GM23338 (cell line): Measurements from ENCODE around the gene PKP3. TPM values are rescaled to one million over a fixed set of nuclear protein-coding genes. Genes with fewer than 3 reads are reported as not detected.

Source experiments
- ATAC-seq: fragments of 200-7000 bp; cut with Tn5 transposase; 3 replicates; pipeline ENCODE4 v1.9.1; 2020
- DNase-seq: peaks from one replicate; pipeline ENCODE4 v3.0.0-alpha.2; 2015; ENCODE audit warnings: low spot score
- H2AFZ ChIP-seq: fragments of 200-600 bp; sonication (generic); 2 replicates; pipeline ENCODE4 v1.8.0; 2016; ENCODE audit warnings: antibody characterized with exemption, mild to moderate bottlenecking, moderate library complexity
- H3F3A ChIP-seq: fragments of 200-600 bp; sonication (generic); replicated peaks from 2 replicates; pipeline ENCODE4 v1.8.0; 2017; ENCODE audit warnings: antibody characterized with exemption, mixed run types, low read depth
- H3K27ac ChIP-seq: fragments of 200-600 bp; sonication (generic); 2 replicates; pipeline ENCODE4 v1.6.1; 2016; ENCODE audit warnings: low read depth
- H3K27me3 ChIP-seq: fragments of 200-600 bp; sonication (generic); 2 replicates; pipeline ENCODE4 v1.8.0; 2016; ENCODE audit warnings: mild to moderate bottlenecking, mixed run types, moderate library complexity; ENCODE audit not compliant: insufficient read depth
- H3K36me3 ChIP-seq: fragments of 200-600 bp; sonication (generic); 2 replicates; pipeline ENCODE4 v1.8.0; 2016; ENCODE audit warnings: mild to moderate bottlenecking; ENCODE audit not compliant: insufficient read depth
- H3K4me1 ChIP-seq: fragments of 200-600 bp; sonication (generic); 2 replicates; pipeline ENCODE4 v1.8.0; 2016; ENCODE audit warnings: mild to moderate bottlenecking, moderate library complexity; ENCODE audit not compliant: insufficient read depth
- H3K4me2 ChIP-seq: fragments of 200-600 bp; sonication (generic); 2 replicates; pipeline ENCODE4 v1.7.1; 2017; ENCODE audit warnings: mixed run types
- H3K4me3 ChIP-seq: fragments of 200-600 bp; sonication (generic); 2 replicates; pipeline ENCODE4 v1.6.1; 2016; ENCODE audit warnings: mixed run types
- H3K79me2 ChIP-seq: fragments of 200-600 bp; sonication (generic); replicated peaks from 2 replicates; pipeline ENCODE4 v1.8.0; 2017; ENCODE audit warnings: mild to moderate bottlenecking; ENCODE audit not compliant: insufficient read depth
- H3K9me2 ChIP-seq: fragments of 200-600 bp; sonication (generic); 2 replicates; pipeline ENCODE4 v1.8.0; 2017; ENCODE audit not compliant: insufficient read depth
- H4K20me1 ChIP-seq: fragments of 200-600 bp; sonication (generic); replicated peaks from 2 replicates; pipeline ENCODE4 v1.8.0; 2017; ENCODE audit warnings: mild to moderate bottlenecking; ENCODE audit not compliant: insufficient read depth
- H3K27ac Mint-ChIP-seq: 2 replicates; pipeline ENCODE4 v1.8.0; 2020; ENCODE audit warnings: inconsistent platforms, mild to moderate bottlenecking, moderate library complexity, mixed read lengths
- H3K27me3 Mint-ChIP-seq: 3 replicates; pipeline ENCODE4 v1.8.0; 2022; ENCODE audit warnings: low read depth, mild to moderate bottlenecking, moderate library complexity, mixed read lengths, inconsistent platforms; ENCODE audit not compliant: insufficient read depth, poor library complexity
- H3K36me3 Mint-ChIP-seq: 3 replicates; pipeline ENCODE4 v1.8.0; 2021; ENCODE audit warnings: low read depth, mild to moderate bottlenecking, inconsistent platforms, moderate library complexity, mixed read lengths
- H3K4me1 Mint-ChIP-seq: 3 replicates; pipeline ENCODE4 v1.8.0; 2020; ENCODE audit warnings: mild to moderate bottlenecking, inconsistent platforms, mixed read lengths
- H3K4me3 Mint-ChIP-seq: 3 replicates; pipeline ENCODE4 v1.8.0; 2021; ENCODE audit warnings: moderate library complexity, mild to moderate bottlenecking, inconsistent platforms, mixed read lengths
- H3K9me3 Mint-ChIP-seq: 3 replicates; pipeline ENCODE4 v1.8.0; 2020; ENCODE audit warnings: moderate library complexity, mild to moderate bottlenecking, inconsistent platforms, mixed read lengths
- CREB1 ChIP-seq: fragments of 250-450 bp; sonication (Bioruptor Pico); IDR thresholded peaks from 2 replicates; pipeline ENCODE4 v1.5.0; 2020; ENCODE audit warnings: low read depth, mild to moderate bottlenecking, moderate library complexity
- EZH2 ChIP-seq: fragments of 200-600 bp; sonication (generic); IDR thresholded peaks from one replicate; pipeline ENCODE4 v1.8.0; 2017; ENCODE audit warnings: antibody characterized with exemption, mild to moderate bottlenecking, low read depth; ENCODE audit not compliant: unreplicated experiment
- EZH2phosphoT487 ChIP-seq: fragments of 200-600 bp; sonication (generic); IDR thresholded peaks from one replicate; pipeline ENCODE4 v1.8.1; 2018; ENCODE audit warnings: antibody characterized with exemption; ENCODE audit not compliant: unreplicated experiment
- JUNB ChIP-seq: IDR thresholded peaks from one replicate; pipeline ENCODE4 v1.6.1; 2016; ENCODE audit warnings: antibody characterized with exemption; ENCODE audit not compliant: unreplicated experiment
- NANOG ChIP-seq: IDR thresholded peaks from 2 replicates; pipeline ENCODE4 v1.6.1; 2016; ENCODE audit warnings: antibody characterized with exemption, borderline replicate concordance
- POLR2AphosphoS5 ChIP-seq: IDR thresholded peaks from 2 replicates; pipeline ENCODE4 v1.6.1; 2016; ENCODE audit warnings: antibody characterized with exemption, low read depth
- STAT1 ChIP-seq: IDR thresholded peaks from one replicate; pipeline ENCODE4 v1.6.1; 2016; ENCODE audit warnings: antibody characterized with exemption; ENCODE audit not compliant: unreplicated experiment
- ZNF114 ChIP-seq: fragments of 250-450 bp; sonication (Bioruptor Pico); IDR thresholded peaks from 2 replicates; pipeline ENCODE4 v1.5.0; 2020; ENCODE audit warnings: mild to moderate bottlenecking, moderate library complexity
- ZNF331 ChIP-seq: fragments of 250-450 bp; sonication (Bioruptor Pico); IDR thresholded peaks from 2 replicates; pipeline ENCODE4 v1.5.0; 2020; ENCODE audit warnings: low read depth, mild to moderate bottlenecking, moderate library complexity
- polyA plus RNA-seq: library from polyadenylated mRNA; unstranded; fragments of >200 nt; fragmentation: Nextera tagmentation; extraction: Ambion mirVana; gene quantifications from 2 replicates; pipeline ENCODE4 v1.2.1, GENCODE V29; 2016
- total RNA-seq: library from RNA; depleted of rRNA; stranded (reverse); fragments of >200 nt; shearing (Covaris generic); gene quantifications from 2 replicates; pipeline ENCODE4 v1.2.3, GENCODE V29; 2014
- TF ChIP-seq, protein P1 (sequence below): IDR thresholded peaks from one replicate; pipeline ENCODE4 v1.6.1; 2018; ENCODE audit warnings: antibody characterized with exemption; ENCODE audit not compliant: unreplicated experiment
- TF ChIP-seq, protein P2 (sequence below), 2 experiments: fragments of 200-600 bp in 1 of 2; sonication (generic) in 1 of 2; conservative IDR thresholded peaks; 2 replicates each; pipeline versions ENCODE4 v1.5.1 to v1.6.1; 2016 to 2017; ENCODE audit warnings: antibody characterized with exemption in 2 of 2, low read depth in 2 of 2, mild to moderate bottlenecking in 2 of 2, moderate library complexity in 1 of 2
- TF ChIP-seq, protein P3 (sequence below): fragments of 250-450 bp; sonication (Bioruptor Pico); IDR thresholded peaks from 2 replicates; pipeline ENCODE4 v1.5.0; 2020; ENCODE audit warnings: mild to moderate bottlenecking, moderate library complexity
- TF ChIP-seq, protein P4 (sequence below): IDR thresholded peaks from 2 replicates; pipeline ENCODE4 v1.6.1; 2016; ENCODE audit warnings: antibody characterized with exemption

Gene PKP3
- total and polyA plus RNA-seq, 2 experiments from 2014 or later, result 7.2 to 23.0 TPM

DNA sequence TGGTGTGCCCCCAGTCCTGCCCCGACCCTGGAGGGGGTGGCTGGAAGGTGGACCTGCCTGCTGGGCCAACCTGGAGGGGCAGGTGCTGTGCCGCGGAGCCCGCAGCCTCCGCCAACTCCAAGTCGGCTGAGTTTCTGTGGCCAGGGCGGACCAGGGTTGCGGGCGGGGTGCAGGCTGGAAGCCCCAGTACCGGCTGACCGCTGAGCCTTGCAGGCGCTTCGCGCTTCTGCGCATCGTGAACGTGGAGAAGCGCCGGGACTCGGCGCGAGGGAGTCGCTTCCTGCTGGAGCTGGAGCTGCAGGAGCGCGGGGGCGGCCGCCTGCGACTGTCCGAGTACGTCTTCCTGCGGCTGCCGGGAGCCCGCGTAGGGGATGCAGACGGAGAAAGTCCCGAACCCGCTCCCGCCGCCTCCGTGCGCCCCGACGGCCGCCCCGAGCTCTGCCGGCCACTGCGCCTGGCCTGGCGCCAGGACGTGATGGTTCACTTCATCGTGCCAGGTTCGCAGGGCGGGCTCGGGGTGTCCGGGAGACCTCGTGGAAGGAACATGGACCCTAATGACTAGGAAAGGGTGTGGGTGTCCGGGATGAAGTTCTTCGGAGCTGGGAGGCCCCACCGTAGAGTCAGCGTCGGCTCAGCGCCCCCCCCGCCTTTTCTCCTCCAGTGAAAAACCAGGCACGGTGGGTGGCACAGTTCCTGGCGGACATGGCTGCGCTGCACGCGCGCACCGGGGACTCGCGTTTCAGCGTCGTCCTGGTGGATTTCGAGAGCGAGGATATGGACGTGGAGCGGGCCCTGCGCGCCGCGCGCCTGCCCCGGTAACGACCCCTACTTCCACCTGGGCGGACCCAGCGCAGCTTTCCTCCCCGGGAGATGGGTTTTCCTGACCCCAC is 14.6 kb upstream of the PKP3 start:
- ATAC-seq (peak; percentile 6; the same call in 2 of the 3 replicates), DNase-seq (no peak)
- Histone ChIP-seq H3K36me3 (no peaks in the 10 kb centered on the region), H3K79me2 (no peaks in the 10 kb centered on the region), H3K4me2 (no peak overlapping the region), H3K4me1 (no peaks in the 10 kb centered on the region), H2AFZ (no peak overlapping the region), H3K27ac (no peak overlapping the region), H3K27me3 (no peaks in the 10 kb centered on the region), H4K20me1 (no peaks in the 10 kb centered on the region), H3K4me3 (no peak overlapping the region), H3F3A (no peaks in the 10 kb centered on the region; the same call in 1 of the 2 replicates), H3K9me2 (no peaks in the 10 kb centered on the region)
- H3K36me3 Mint-ChIP-seq, result peaks cover 39% of the 10 kb centered on the region
- H3K9me3 Mint-ChIP-seq, result peaks cover 7% of the 10 kb centered on the region; the same call in 2 of the 3 replicates
- H3K4me3 Mint-ChIP-seq, result no peak overlapping the region
- H3K4me1 Mint-ChIP-seq, result no peaks in the 10 kb centered on the region; the same call in 2 of the 3 replicates
- TF ChIP-seq POLR2AphosphoS5 (no peak), ZNF114 (CRISPR knock-in tag) (no peak), STAT1 (no peak), JUNB (no peak), EZH2 (no peak), ZNF331 (CRISPR knock-in tag) (no peak), NANOG (no peak), CREB1 (CRISPR knock-in tag) (no peak), EZH2phosphoT487 (no peak)
- TF ChIP-seq, protein P1, sequence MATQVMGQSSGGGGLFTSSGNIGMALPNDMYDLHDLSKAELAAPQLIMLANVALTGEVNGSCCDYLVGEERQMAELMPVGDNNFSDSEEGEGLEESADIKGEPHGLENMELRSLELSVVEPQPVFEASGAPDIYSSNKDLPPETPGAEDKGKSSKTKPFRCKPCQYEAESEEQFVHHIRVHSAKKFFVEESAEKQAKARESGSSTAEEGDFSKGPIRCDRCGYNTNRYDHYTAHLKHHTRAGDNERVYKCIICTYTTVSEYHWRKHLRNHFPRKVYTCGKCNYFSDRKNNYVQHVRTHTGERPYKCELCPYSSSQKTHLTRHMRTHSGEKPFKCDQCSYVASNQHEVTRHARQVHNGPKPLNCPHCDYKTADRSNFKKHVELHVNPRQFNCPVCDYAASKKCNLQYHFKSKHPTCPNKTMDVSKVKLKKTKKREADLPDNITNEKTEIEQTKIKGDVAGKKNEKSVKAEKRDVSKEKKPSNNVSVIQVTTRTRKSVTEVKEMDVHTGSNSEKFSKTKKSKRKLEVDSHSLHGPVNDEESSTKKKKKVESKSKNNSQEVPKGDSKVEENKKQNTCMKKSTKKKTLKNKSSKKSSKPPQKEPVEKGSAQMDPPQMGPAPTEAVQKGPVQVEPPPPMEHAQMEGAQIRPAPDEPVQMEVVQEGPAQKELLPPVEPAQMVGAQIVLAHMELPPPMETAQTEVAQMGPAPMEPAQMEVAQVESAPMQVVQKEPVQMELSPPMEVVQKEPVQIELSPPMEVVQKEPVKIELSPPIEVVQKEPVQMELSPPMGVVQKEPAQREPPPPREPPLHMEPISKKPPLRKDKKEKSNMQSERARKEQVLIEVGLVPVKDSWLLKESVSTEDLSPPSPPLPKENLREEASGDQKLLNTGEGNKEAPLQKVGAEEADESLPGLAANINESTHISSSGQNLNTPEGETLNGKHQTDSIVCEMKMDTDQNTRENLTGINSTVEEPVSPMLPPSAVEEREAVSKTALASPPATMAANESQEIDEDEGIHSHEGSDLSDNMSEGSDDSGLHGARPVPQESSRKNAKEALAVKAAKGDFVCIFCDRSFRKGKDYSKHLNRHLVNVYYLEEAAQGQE, result no peak
- TF ChIP-seq, protein P2, sequence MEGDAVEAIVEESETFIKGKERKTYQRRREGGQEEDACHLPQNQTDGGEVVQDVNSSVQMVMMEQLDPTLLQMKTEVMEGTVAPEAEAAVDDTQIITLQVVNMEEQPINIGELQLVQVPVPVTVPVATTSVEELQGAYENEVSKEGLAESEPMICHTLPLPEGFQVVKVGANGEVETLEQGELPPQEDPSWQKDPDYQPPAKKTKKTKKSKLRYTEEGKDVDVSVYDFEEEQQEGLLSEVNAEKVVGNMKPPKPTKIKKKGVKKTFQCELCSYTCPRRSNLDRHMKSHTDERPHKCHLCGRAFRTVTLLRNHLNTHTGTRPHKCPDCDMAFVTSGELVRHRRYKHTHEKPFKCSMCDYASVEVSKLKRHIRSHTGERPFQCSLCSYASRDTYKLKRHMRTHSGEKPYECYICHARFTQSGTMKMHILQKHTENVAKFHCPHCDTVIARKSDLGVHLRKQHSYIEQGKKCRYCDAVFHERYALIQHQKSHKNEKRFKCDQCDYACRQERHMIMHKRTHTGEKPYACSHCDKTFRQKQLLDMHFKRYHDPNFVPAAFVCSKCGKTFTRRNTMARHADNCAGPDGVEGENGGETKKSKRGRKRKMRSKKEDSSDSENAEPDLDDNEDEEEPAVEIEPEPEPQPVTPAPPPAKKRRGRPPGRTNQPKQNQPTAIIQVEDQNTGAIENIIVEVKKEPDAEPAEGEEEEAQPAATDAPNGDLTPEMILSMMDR (conservative IDR thresholded peaks at IDR 0.05; ENCODE audit: low read depth in 2 of 2), result no peak
- TF ChIP-seq, protein P3, sequence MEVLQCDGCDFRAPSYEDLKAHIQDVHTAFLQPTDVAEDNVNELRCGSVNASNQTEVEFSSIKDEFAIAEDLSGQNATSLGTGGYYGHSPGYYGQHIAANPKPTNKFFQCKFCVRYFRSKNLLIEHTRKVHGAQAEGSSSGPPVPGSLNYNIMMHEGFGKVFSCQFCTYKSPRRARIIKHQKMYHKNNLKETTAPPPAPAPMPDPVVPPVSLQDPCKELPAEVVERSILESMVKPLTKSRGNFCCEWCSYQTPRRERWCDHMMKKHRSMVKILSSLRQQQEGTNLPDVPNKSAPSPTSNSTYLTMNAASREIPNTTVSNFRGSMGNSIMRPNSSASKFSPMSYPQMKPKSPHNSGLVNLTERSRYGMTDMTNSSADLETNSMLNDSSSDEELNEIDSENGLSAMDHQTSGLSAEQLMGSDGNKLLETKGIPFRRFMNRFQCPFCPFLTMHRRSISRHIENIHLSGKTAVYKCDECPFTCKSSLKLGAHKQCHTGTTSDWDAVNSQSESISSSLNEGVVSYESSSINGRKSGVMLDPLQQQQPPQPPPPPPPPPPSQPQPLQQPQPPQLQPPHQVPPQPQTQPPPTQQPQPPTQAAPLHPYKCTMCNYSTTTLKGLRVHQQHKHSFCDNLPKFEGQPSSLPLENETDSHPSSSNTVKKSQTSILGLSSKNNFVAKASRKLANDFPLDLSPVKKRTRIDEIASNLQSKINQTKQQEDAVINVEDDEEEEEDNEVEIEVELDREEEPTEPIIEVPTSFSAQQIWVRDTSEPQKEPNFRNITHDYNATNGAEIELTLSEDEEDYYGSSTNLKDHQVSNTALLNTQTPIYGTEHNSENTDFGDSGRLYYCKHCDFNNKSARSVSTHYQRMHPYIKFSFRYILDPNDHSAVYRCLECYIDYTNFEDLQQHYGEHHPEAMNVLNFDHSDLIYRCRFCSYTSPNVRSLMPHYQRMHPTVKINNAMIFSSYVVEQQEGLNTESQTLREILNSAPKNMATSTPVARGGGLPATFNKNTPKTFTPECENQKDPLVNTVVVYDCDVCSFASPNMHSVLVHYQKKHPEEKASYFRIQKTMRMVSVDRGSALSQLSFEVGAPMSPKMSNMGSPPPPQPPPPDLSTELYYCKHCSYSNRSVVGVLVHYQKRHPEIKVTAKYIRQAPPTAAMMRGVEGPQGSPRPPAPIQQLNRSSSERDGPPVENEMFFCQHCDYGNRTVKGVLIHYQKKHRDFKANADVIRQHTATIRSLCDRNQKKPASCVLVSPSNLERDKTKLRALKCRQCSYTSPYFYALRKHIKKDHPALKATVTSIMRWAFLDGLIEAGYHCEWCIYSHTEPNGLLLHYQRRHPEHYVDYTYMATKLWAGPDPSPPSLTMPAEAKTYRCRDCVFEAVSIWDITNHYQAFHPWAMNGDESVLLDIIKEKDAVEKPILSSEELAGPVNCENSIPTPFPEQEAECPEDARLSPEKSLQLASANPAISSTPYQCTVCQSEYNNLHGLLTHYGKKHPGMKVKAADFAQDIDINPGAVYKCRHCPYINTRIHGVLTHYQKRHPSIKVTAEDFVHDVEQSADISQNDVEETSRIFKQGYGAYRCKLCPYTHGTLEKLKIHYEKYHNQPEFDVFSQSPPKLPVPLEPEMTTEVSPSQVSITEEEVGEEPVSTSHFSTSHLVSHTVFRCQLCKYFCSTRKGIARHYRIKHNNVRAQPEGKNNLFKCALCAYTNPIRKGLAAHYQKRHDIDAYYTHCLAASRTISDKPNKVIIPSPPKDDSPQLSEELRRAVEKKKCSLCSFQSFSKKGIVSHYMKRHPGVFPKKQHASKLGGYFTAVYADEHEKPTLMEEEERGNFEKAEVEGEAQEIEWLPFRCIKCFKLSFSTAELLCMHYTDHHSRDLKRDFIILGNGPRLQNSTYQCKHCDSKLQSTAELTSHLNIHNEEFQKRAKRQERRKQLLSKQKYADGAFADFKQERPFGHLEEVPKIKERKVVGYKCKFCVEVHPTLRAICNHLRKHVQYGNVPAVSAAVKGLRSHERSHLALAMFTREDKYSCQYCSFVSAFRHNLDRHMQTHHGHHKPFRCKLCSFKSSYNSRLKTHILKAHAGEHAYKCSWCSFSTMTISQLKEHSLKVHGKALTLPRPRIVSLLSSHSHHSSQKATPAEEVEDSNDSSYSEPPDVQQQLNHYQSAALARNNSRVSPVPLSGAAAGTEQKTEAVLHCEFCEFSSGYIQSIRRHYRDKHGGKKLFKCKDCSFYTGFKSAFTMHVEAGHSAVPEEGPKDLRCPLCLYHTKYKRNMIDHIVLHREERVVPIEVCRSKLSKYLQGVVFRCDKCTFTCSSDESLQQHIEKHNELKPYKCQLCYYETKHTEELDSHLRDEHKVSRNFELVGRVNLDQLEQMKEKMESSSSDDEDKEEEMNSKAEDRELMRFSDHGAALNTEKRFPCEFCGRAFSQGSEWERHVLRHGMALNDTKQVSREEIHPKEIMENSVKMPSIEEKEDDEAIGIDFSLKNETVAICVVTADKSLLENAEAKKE (CRISPR knock-in tag), result no peak
- TF ChIP-seq, protein P4, sequence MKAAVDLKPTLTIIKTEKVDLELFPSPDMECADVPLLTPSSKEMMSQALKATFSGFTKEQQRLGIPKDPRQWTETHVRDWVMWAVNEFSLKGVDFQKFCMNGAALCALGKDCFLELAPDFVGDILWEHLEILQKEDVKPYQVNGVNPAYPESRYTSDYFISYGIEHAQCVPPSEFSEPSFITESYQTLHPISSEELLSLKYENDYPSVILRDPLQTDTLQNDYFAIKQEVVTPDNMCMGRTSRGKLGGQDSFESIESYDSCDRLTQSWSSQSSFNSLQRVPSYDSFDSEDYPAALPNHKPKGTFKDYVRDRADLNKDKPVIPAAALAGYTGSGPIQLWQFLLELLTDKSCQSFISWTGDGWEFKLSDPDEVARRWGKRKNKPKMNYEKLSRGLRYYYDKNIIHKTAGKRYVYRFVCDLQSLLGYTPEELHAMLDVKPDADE, result no peak
- peaks cover 20% of the 10 kb centered on the region for H3K27me3 Mint-ChIP-seq
- H3K27ac Mint-ChIP-seq, result no peak overlapping the region
